Parathyroid adenoma (tissue), 2 donors: ENCODE measurements around the gene DLGAP1.
"Not testable (repeated sequence)": the region's sequence is repeated elsewhere in the genome, so short reads cannot be mapped to it uniquely, and the experiment has no call there.

Experiments used
- H2AFZ ChIP-seq: fragments of 300-600 bp; sonication (generic); one replicate; pipeline ENCODE4 v1.7.0; 2017; ENCODE audit warnings: antibody characterized with exemption, mild to moderate bottlenecking
- H3K27ac ChIP-seq: fragments of 300-600 bp; sonication (generic); one replicate; pipeline ENCODE4 v1.7.0; 2017
- H3K27me3 ChIP-seq: fragments of 300-600 bp; sonication (generic); one replicate; pipeline ENCODE4 v1.7.0; 2017; ENCODE audit warnings: low read length; ENCODE audit not compliant: control insufficient read depth, insufficient read depth
- H3K36me3 ChIP-seq: fragments of 300-600 bp; sonication (generic); one replicate; pipeline ENCODE4 v1.7.0; 2017; ENCODE audit warnings: low read length; ENCODE audit not compliant: control insufficient read depth, insufficient read depth
- H3K4me1 ChIP-seq: fragments of 300-600 bp; sonication (generic); one replicate; pipeline ENCODE4 v1.7.0; 2017; ENCODE audit warnings: control low read depth
- H3K4me2 ChIP-seq: fragments of 300-600 bp; sonication (generic); one replicate; pipeline ENCODE4 v1.7.0; 2017; ENCODE audit warnings: low read length
- H3K4me3 ChIP-seq: fragments of 300-600 bp; sonication (generic); one replicate; pipeline ENCODE4 v1.7.0; 2017; ENCODE audit warnings: low read depth, low read length
- H3K79me2 ChIP-seq: fragments of 300-600 bp; sonication (generic); one replicate; pipeline ENCODE4 v1.7.0; 2017; ENCODE audit warnings: control low read depth
- H3K9ac ChIP-seq: fragments of 300-600 bp; sonication (generic); one replicate; pipeline ENCODE4 v1.7.0; 2017; ENCODE audit warnings: mild to moderate bottlenecking
- H3K9me3 ChIP-seq: fragments of 300-600 bp; sonication (generic); one replicate; pipeline ENCODE4 v1.7.0; 2017; ENCODE audit warnings: low read length; ENCODE audit not compliant: control insufficient read depth
- TF ChIP-seq, protein P1 (sequence below): fragments of 300-600 bp; sonication (generic); IDR thresholded peaks from one replicate; pipeline ENCODE4 v1.7.0; 2017; ENCODE audit warnings: antibody characterized with exemption, mild to moderate bottlenecking
- donor health status: primary hyperparathyroidism.

The DLGAP1 gene

GRCh38 chr18:3584266-3584861 lies 870.7 kb downstream of the DLGAP1 start:
- no peak overlapping the region for H3K9ac ChIP-seq
- H2AFZ ChIP-seq = no peak overlapping the region
- H3K9me3 ChIP-seq = no peaks in the 10 kb centered on the region
- H3K27me3 ChIP-seq = no peaks in the 10 kb centered on the region
- no peaks in the 10 kb centered on the region for H3K36me3 ChIP-seq
- H3K4me3 ChIP-seq = no peak overlapping the region
- no peak overlapping the region for H3K4me2 ChIP-seq
- TF ChIP-seq, protein P1, sequence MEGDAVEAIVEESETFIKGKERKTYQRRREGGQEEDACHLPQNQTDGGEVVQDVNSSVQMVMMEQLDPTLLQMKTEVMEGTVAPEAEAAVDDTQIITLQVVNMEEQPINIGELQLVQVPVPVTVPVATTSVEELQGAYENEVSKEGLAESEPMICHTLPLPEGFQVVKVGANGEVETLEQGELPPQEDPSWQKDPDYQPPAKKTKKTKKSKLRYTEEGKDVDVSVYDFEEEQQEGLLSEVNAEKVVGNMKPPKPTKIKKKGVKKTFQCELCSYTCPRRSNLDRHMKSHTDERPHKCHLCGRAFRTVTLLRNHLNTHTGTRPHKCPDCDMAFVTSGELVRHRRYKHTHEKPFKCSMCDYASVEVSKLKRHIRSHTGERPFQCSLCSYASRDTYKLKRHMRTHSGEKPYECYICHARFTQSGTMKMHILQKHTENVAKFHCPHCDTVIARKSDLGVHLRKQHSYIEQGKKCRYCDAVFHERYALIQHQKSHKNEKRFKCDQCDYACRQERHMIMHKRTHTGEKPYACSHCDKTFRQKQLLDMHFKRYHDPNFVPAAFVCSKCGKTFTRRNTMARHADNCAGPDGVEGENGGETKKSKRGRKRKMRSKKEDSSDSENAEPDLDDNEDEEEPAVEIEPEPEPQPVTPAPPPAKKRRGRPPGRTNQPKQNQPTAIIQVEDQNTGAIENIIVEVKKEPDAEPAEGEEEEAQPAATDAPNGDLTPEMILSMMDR = no peak
- no peaks in the 10 kb centered on the region for H3K4me1 ChIP-seq
- H3K27ac ChIP-seq = no peak overlapping the region
- no peaks in the 10 kb centered on the region for H3K79me2 ChIP-seq

GRCh38 chr18:3583873-3584247 lies 871.2 kb downstream of the DLGAP1 start:
- TF ChIP-seq, protein P1 = no peak
- Histone ChIP-seq H3K9ac (no peak overlapping the region), H2AFZ (no peak overlapping the region), H3K36me3 (no peaks in the 10 kb centered on the region), H3K27me3 (no peaks in the 10 kb centered on the region), H3K9me3 (no peaks in the 10 kb centered on the region), H3K4me2 (no peak overlapping the region), H3K27ac (no peak overlapping the region), H3K4me1 (no peaks in the 10 kb centered on the region), H3K4me3 (no peak overlapping the region), H3K79me2 (no peaks in the 10 kb centered on the region)

DNA sequence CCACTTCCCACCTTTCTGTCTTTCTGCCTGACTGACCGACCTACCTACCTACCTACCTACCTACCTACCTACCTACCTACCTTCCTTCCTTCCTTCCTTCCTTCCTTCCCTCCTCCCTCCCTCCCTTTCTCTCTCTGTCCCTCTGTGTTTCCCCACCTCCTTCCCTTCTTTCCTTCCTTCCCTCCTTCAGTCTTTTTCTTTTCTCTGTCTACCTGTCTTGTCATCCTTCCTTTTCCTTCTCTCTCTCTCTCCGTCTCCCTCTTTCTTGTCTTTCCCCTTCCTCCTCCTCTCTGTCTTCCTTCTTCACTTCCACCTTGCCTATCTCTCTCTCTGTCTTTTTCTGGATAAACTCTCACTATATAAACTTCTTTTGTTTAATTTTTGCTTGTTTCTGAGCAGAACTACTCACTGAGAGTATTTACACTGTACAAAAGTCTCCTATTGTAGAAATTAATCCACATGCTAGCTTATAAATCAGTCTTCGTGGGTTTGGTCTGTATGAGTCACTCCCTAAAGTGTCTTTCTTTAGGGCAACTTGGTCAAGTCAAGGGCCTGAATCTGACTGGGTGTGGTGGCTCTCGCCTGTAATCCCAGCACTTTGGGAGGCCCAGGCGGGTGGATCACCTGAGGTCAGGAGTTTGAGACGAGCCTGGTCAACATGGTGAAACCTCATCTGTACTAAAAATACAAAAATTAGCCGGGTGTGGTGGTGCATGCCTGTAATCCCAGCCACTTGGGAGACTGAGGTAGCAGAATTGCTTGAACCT lies 871.8 kb downstream of the DLGAP1 start:
- H3K4me1 ChIP-seq, H3K36me3 ChIP-seq, H3K79me2 ChIP-seq, H3K4me2 ChIP-seq, H3K4me3 ChIP-seq, H3K9ac ChIP-seq, H3K9me3 ChIP-seq, H3K27ac ChIP-seq, H3K27me3 ChIP-seq: not testable (repeated sequence)
- H2AFZ ChIP-seq = peak overlapping the region; percentile 38

- Histone ChIP-seq H3K4me2 (no peak overlapping the region), H2AFZ (no peak overlapping the region), H3K4me3 (no peak overlapping the region), H3K36me3 (no peaks in the 10 kb centered on the region), H3K27me3 (no peaks in the 10 kb centered on the region), H3K9ac (no peak overlapping the region), H3K9me3 (no peaks in the 10 kb centered on the region), H3K79me2 (no peaks in the 10 kb centered on the region), H3K4me1 (no peaks in the 10 kb centered on the region), H3K27ac (no peak overlapping the region)
- TF ChIP-seq, protein P1 = no peak
These were observed 873.2 kb downstream of the DLGAP1 start for GRCh38 chr18:3581890-3582289.

DNA sequence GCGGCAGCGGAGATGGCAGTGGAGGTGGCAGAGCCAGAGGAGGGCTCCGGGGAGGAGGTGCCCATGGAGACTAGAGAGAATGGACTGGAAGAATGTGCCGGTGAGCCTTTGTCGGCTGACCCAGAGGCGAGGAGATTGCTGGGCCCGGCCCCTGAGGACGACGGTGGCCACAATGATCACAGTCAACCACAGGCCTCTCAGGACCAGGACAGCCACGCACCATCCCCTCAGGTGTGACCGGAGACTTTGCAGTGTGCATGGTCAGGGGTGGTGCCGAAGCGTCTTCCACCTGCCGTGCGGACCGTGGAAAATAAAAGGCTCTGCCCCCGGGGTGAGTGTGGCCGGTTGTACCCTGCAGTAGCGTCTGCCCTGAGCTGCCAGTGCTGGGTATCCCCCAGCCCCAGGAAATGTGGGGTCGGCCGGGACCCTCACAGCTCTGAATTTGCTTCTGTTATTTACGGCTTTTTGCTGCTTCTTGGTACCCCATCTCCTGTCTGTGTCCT lies 874.5 kb downstream of the DLGAP1 start:
- H2AFZ ChIP-seq, H3K36me3 ChIP-seq, H3K27ac ChIP-seq, H3K4me2 ChIP-seq, H3K4me3 ChIP-seq, H3K9ac ChIP-seq, H3K27me3 ChIP-seq, H3K79me2 ChIP-seq, H3K4me1 ChIP-seq, H3K9me3 ChIP-seq: not testable (repeated sequence)
